Lower lobe of right lung (tissue), 2 donors: ENCODE results near the gene SDK1. TPM values are rescaled to one million over a fixed set of nuclear protein-coding genes. Genes with fewer than 3 reads are reported as not detected.

ENCODE experiments used
- ATAC-seq, 2 donors: fragments of 200-7000 bp; cut with Tn5 transposase; one replicate each; pipeline ENCODE4 v1.9.1; 2020 to 2022; ENCODE audit warnings: mild to moderate bottlenecking in 2 of 2, moderate library complexity in 2 of 2
- DNase-seq: peaks from one replicate; pipeline ENCODE4 v3.0.0-alpha.2; 2020
- H3K27ac ChIP-seq: fragments of 200-600 bp; one replicate; pipeline ENCODE4 v1.8.0; 2022
- H3K27me3 ChIP-seq: fragments of 200-600 bp; one replicate; pipeline ENCODE4 v1.8.0; 2022; ENCODE audit warnings: low read depth
- H3K36me3 ChIP-seq: fragments of 200-600 bp; one replicate; pipeline ENCODE4 v1.8.0; 2022; ENCODE audit warnings: mild to moderate bottlenecking
- H3K4me1 ChIP-seq: fragments of 200-600 bp; one replicate; pipeline ENCODE4 v1.8.0; 2022
- H3K4me3 ChIP-seq: fragments of 200-600 bp; one replicate; pipeline ENCODE4 v1.8.0; 2022; ENCODE audit warnings: mild to moderate bottlenecking
- H3K9me3 ChIP-seq: fragments of 200-600 bp; one replicate; pipeline ENCODE4 v1.8.0; 2022
- intact Hi-C: fragments of 100-400 bp; cut with DNase I; formaldehyde crosslinking; loops from one replicate; pipeline ENCODE4 v1.11.0; 2022
- total RNA-seq: library from RNA; stranded (reverse); fragmentation: NEBNext Ultra II Directional; extraction: Animal tissue kit (Norgen Biotek cat#: 25700); gene quantifications from one replicate; pipeline ENCODE4 v1.2.1, GENCODE V29; 2021
- TF ChIP-seq, protein P1 (sequence below): fragments of 200-600 bp; IDR thresholded peaks from one replicate; pipeline ENCODE4 v1.8.0; 2022; ENCODE audit warnings: antibody characterized with exemption, mild to moderate bottlenecking
- donor health status: DM: no; HTN: yes; CAD: no; lungs with severe emphysema.

The SDK1 gene
- total RNA-seq, 1 donor from 2014 or later = 10.0 TPM

DNA sequence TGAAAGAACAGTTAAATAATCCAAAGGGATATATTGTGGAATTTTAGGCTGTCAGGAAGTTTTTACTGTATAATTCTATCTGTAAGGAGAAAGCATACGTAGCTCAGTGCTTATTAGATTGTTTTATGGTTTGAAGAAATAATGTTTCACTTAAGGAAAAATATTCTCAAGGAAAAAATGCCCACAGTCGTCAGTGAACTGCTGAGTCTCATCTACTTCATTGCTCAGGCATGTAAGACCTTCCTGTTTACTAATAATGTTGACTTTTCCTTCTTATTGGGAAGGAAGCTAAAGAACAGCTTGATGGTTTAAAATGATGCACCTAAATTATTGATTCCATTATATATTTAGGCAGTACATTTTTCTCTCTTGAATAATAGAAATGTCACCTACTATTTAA is 304.2 kb downstream of the SDK1 start:
- intact Hi-C loops = no loop called here
- TF ChIP-seq, protein P1, sequence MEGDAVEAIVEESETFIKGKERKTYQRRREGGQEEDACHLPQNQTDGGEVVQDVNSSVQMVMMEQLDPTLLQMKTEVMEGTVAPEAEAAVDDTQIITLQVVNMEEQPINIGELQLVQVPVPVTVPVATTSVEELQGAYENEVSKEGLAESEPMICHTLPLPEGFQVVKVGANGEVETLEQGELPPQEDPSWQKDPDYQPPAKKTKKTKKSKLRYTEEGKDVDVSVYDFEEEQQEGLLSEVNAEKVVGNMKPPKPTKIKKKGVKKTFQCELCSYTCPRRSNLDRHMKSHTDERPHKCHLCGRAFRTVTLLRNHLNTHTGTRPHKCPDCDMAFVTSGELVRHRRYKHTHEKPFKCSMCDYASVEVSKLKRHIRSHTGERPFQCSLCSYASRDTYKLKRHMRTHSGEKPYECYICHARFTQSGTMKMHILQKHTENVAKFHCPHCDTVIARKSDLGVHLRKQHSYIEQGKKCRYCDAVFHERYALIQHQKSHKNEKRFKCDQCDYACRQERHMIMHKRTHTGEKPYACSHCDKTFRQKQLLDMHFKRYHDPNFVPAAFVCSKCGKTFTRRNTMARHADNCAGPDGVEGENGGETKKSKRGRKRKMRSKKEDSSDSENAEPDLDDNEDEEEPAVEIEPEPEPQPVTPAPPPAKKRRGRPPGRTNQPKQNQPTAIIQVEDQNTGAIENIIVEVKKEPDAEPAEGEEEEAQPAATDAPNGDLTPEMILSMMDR = no peak
- no peaks in the 10 kb centered on the region for H3K27me3 ChIP-seq
- no peak for DNase-seq
- no peak overlapping the region for H3K27ac ChIP-seq
- H3K36me3 ChIP-seq = no peaks in the 10 kb centered on the region
- no peak overlapping the region for H3K4me3 ChIP-seq
- H3K4me1 ChIP-seq = no peaks in the 10 kb centered on the region
- no peaks in the 10 kb centered on the region for H3K9me3 ChIP-seq
- no peak for ATAC-seq

DNA sequence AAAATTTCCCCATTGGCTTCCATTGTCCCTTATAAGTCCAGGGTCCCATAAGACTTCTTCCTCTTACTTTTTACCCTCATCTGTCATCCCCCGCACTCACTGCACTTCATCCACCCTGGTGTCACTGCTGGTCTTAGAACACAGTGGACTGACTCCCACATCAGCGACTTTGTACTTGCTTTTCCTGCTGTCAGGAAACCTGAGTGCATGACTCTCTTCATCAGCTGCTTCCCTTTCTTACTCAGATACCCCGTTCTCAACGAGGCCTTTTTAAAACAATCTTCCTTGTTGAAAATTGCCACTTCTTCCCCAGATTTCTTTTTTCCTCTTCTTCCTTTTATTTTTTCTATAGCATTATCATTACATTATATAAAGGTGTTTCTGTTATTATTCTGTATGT is 305.4 kb downstream of the SDK1 start:
- Histone ChIP-seq H3K4me1 (no peaks in the 10 kb centered on the region), H3K27me3 (no peaks in the 10 kb centered on the region), H3K4me3 (no peak overlapping the region), H3K27ac (no peak overlapping the region), H3K9me3 (no peaks in the 10 kb centered on the region), H3K36me3 (no peaks in the 10 kb centered on the region)
- ATAC-seq (no peak), DNase-seq (no peak)
- intact Hi-C loops = no loop called here
- TF ChIP-seq, protein P1 = no peak

DNA sequence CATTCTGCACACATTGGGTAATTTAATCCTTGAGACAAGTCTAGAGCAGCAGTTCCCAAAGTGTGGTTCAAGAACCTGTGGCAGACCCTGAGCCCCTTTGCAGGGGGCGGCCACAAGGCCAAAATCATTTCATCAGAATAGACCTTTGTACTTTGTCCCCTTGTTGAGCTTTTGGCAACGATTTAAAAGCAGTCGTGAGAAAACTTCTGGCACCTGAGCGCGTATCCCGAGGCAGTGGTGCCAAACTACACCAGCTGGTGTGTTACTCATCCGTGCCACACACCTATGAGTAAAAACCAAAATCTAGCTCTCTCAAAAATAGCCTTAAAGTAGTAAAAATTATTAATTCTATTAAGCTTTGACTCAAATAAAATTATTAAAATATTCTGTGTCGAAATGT is 306.8 kb downstream of the SDK1 start:
- TF ChIP-seq, protein P1 = no peak
- Histone ChIP-seq H3K4me3 (no peak overlapping the region), H3K27ac (no peak overlapping the region), H3K9me3 (no peaks in the 10 kb centered on the region), H3K27me3 (no peaks in the 10 kb centered on the region), H3K36me3 (no peaks in the 10 kb centered on the region), H3K4me1 (no peaks in the 10 kb centered on the region)
- ATAC-seq (no peak), DNase-seq (no peak)
- intact Hi-C loops = no loop called here

DNA sequence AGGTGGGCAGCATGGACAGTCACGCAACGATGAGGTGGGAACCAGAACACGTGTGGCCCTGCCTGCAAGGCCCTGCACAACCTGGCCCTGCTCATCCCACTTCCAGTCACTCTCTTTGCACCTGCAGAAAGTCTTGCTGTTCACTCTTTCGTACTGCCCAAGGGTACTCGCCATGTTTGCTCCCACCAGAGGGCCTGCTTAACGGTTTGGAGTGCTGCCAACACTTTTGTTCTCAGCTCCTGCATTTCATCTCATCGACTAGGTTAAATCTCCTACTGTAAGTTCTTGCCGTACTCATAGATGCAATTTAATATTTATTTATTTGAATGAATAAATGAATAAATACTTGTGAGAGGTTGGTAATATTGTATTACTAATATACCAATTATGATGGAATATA is 315.3 kb downstream of the SDK1 start:
- intact Hi-C loops = no loop called here
- TF ChIP-seq, protein P1 = no peak
- no peaks in the 10 kb centered on the region for H3K9me3 ChIP-seq
- H3K4me1 ChIP-seq = no peaks in the 10 kb centered on the region
- no peaks in the 10 kb centered on the region for H3K36me3 ChIP-seq
- ATAC-seq (no peak), DNase-seq (no peak)
- no peaks in the 10 kb centered on the region for H3K27me3 ChIP-seq
- H3K4me3 ChIP-seq = no peak overlapping the region
- H3K27ac ChIP-seq = no peak overlapping the region

DNA sequence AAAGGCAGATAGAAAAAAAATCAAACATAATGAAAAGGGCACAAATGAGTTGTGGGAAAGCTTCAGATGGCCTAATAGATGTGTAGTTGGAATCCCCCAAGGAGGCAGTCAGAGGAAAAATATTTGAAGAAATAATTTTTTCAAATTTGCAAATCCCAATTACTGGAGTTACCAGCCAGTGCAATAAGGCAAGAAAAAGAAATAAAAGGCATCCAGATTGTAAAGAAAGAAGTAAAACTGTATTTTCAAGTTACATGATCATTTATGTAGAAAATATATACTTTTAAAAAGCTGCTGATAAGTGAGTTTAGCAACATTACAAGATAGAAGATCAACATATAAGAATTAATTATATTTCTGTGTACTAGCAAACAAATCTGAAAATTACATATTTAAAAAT is 329.0 kb downstream of the SDK1 start:
- Histone ChIP-seq H3K9me3 (peaks cover 11% of the 10 kb centered on the region), H3K27ac (no peak overlapping the region), H3K27me3 (no peaks in the 10 kb centered on the region), H3K4me1 (no peaks in the 10 kb centered on the region), H3K36me3 (no peaks in the 10 kb centered on the region), H3K4me3 (no peak overlapping the region)
- ATAC-seq = no peak
- TF ChIP-seq, protein P1 = no peak
- no peak for DNase-seq
- intact Hi-C loops = no loop called here

DNA sequence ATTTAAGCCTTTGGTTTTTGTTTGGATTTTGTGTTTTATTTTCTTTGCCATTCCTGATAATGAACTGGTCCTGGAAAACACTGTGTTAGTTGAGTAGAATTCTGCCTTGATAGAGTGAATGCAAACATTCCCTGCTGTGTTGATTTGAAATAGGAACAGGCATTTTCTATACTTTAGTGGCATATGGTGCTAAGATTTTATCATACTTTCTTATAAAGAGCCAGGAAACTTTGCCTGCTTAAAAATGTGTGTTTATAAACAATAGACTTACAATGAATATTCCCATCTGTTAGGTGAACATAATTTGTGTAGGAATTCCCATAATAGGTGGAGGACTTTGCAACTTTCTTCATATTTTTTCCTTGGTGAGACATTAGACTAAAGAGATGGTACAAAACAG is 333.3 kb downstream of the SDK1 start:
- intact Hi-C loops = no loop called here
- no peaks in the 10 kb centered on the region for H3K36me3 ChIP-seq
- H3K9me3 ChIP-seq = peaks cover 11% of the 10 kb centered on the region
- ATAC-seq (no peak), DNase-seq (no peak)
- H3K4me1 ChIP-seq = no peaks in the 10 kb centered on the region
- TF ChIP-seq, protein P1 = no peak
- no peaks in the 10 kb centered on the region for H3K27me3 ChIP-seq
- no peak overlapping the region for H3K27ac ChIP-seq
- H3K4me3 ChIP-seq = no peak overlapping the region
